GM18951 (cell line): Measurements from ENCODE around the gene ZNF695.
A peak's percentile ranks its signal among the peaks of the same experiment; 100 is the strongest.
"Not testable (repeated sequence)": the region's sequence is repeated elsewhere in the genome, so short reads cannot be mapped to it uniquely, and the experiment has no call there.

Source experiments
- POLR2A ChIP-seq: IDR thresholded peaks from 4 replicates; pipeline ENCODE4 v1.6.1; 2011; ENCODE audit warnings: mild to moderate bottlenecking; ENCODE audit not compliant: insufficient read length, insufficient read depth; ENCODE audit errors: extremely low read depth
- in situ Hi-C: fragments of 300-500 bp; cut with MboI; formaldehyde crosslinking; loops from one replicate; pipeline ENCODE4 v1.12.0; 2022; ENCODE audit warnings: low sequenced_read_pairs, mixed read lengths, inconsistent platforms; ENCODE audit not compliant: unreplicated experiment

Gene ZNF695

GRCh38 chr1:247007511-247008405 is at the start of gene ZNF695:
ZNF695 (minus strand) TSS chr1:247008057; CDS start chr1:247007908, 149 bp downstream.
- in situ Hi-C loops: no loop called here
- TF ChIP-seq POLR2A: peak; percentile 75

DNA sequence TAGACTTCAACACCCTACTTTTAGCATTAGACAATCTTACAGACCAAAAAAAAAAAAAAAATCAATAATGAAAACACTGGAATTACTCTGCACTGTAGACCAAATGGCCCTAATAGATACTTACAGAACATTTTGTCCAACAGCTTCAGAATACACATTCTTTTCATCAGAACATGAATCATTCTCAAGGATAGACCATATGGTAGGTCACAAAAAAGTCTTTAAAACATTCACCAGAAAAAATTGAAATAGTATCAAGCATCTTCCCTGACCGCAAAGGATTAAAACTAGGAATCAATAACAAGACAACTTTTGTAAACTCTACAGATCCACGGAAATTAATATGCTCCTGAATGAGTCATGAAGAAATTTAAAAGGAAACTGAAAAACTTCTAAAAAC is 48.2 kb upstream of the ZNF695 start:
- no peak for TF ChIP-seq POLR2A
- in situ Hi-C loops: no loop called here

- in situ Hi-C loops: no loop called here
- no peak for TF ChIP-seq POLR2A
Measured at GRCh38 chr1:247054992-247055415, 47.1 kb upstream of the ZNF695 start.

- in situ Hi-C loops: no loop called here
- TF ChIP-seq POLR2A: no peak
Measured at GRCh38 chr1:247047702-247048101, 39.8 kb upstream of the ZNF695 start.

DNA sequence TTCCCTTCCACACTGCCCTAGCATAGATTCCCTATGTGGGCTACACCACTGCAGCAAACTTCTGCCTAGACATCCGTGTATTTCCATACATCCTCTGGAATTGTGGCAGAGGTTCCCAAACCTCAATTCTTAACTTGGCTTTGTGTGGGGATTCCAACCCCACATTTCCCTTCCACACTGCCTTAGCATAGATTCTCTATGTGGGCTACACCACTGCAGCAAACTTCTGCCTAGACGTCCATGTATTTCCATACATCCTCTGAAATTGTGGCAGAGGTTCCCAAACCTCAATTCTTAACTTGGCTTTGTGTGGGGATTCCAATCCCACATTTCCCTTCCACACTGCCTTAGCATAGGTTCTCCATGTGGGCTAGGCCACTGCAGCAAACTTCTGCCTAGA is 39.4 kb upstream of the ZNF695 start:
- TF ChIP-seq POLR2A: no peak
- in situ Hi-C loops: no loop called here

DNA sequence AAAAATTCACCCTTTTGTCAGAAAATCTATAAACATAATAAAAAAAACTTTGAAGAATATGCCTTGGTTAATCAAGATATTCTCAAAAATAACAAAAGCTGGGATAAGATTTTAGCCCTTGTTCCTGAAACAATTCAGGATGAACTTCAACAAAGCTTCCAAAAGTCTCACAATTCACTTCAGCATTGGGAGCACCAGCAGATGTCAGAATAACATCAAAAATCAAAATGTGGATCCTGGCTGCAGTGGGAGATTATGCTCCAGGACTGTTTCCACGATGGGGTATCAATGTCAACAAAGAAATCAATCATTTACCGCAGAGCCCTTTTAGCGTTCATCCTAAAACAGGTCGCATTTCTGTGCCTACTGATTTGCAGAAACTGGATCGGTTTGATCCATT is 35.5 kb upstream of the ZNF695 start:
- TF ChIP-seq POLR2A: no peak
- in situ Hi-C loops: no loop called here

GRCh38 chr1:247037511-247038320 is 29.9 kb upstream of the ZNF695 start:
- in situ Hi-C loops: no loop called here
- no peak for TF ChIP-seq POLR2A

GRCh38 chr1:247032306-247032705 is 24.4 kb upstream of the ZNF695 start:
- in situ Hi-C loops: not testable (repeated sequence)

DNA sequence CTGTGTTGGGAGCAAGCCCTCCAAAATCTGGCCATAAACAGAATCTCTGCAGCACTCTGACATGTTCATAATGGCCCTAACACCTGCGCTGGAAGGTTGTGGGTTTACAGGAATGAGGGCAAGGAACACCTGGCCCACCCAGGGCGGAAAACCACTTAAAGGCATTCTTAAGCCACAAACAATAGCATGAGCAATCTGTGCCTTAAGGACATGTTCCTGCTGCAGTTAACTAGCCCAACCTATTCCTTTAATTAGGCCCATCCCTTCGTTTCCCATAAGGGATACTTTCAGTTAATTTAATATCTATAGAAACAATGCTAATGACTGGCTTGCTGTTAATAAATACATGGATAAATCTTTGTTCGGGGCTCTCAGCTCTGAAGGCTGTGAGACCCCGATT is 16.8 kb upstream of the ZNF695 start:
- in situ Hi-C loops: not testable (repeated sequence)

DNA sequence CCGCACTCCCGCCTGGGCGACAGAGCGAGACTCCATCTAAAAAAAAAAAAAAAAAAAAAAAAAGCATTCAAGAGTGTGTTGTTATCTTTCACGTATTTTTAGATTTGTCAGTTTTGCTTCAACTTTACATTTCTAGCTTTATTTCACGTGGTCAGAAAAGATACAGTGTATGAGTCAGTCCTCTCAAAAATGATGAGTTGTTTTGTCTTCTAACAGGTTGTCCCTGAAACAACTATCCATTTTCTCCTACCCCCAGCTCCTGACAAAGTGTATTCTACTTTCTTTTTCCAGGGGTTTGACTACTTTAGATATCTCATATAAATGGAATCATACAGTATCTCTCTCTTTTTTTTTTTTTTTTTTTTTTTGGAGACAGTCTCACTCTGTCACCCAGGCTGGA is 5.5 kb upstream of the ZNF695 start:
- TF ChIP-seq POLR2A: no peak

GRCh38 chr1:247008406-247008799 is 546 bp upstream of the ZNF695 start:
- no peak for TF ChIP-seq POLR2A
- in situ Hi-C loops: no loop called here

More for the DNA sequence above, 5.5 kb upstream of the ZNF695 start:
- in situ Hi-C loops: no loop called here

- in situ Hi-C loops: not testable (repeated sequence)
Measured at GRCh38 chr1:247004081-247004480, 3.8 kb downstream of the ZNF695 start.

DNA sequence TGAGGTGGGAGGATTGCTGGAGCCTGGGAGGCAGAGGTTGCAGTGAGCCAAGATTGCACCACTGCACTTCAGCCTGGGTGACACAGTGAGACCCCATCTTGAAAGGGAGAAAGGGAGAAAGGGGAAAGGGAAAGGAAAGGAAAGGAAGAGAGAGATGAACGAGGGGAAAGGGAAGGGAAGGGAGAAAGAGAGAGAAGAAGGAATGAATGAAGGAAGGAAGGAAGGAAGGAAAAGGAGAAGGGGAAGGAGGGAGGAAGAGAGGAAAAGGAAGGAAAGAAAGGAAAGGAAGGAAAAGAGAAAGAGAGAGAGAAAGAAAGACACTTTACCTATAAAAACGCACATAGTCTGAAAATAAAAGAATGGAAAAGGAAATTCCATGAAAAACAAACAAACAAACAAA is 18.0 kb downstream of the ZNF695 start:
- in situ Hi-C loops: no loop called here
- TF ChIP-seq POLR2A: no peak

DNA sequence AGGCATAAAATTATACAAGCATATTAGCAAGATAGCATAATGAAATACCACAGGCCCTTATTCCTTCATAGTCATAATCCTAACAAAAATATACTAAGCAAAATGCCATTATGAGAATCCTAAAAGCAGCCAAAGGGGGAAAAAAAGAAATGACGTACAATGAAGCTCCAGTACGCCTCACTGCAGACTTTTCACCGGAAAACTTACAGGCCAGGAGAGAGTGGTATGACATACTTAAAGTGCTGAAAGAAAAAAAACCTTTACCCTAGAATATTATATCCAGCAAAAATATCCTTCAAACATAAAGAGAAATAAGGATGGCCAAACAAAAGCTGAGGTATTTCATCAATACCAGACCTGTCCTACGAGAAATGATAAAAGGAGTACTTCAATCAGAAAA is 19.5 kb downstream of the ZNF695 start:
- TF ChIP-seq POLR2A: no peak
- in situ Hi-C loops: no loop called here
